Large intestine (tissue), 3 donors: ENCODE measurements around the gene ANKRD44. TPM values are rescaled to one million over a fixed set of nuclear protein-coding genes. Genes with fewer than 3 reads are reported as not detected.
"Not testable (repeated sequence)": the region's sequence is repeated elsewhere in the genome, so short reads cannot be mapped to it uniquely, and the experiment has no call there.

Source experiments
- DNase-seq, 2 donors: peaks; one replicate each; pipeline versions ENCODE4 v3.0.0 to v3.0.0-alpha.2; 2013
- H3K27ac ChIP-seq: one replicate; pipeline ENCODE4 v1.5.1; 2013; ENCODE audit warnings: low read length
- H3K27me3 ChIP-seq: 2 replicates; pipeline ENCODE4 v1.6.1; 2013; ENCODE audit warnings: low read length; ENCODE audit not compliant: control insufficient read depth, insufficient read depth
- H3K36me3 ChIP-seq: 2 replicates; pipeline ENCODE4 v1.6.1; 2013; ENCODE audit warnings: low read length; ENCODE audit not compliant: control insufficient read depth, insufficient read depth
- H3K4me1 ChIP-seq: one replicate; pipeline ENCODE4 v1.6.1; 2013; ENCODE audit warnings: low read length; ENCODE audit not compliant: control insufficient read depth, insufficient read depth
- H3K4me3 ChIP-seq: one replicate; pipeline ENCODE4 v1.5.1; 2013; ENCODE audit warnings: low read length
- H3K9me3 ChIP-seq: one replicate; pipeline ENCODE4 v1.6.1; 2013; ENCODE audit warnings: mild to moderate bottlenecking, low read depth, low read length, moderate library complexity; ENCODE audit not compliant: control insufficient read depth
- WGBS: methylation state at CpG from one replicate; pipeline ENCODE4 v1.1.5; 2013; ENCODE audit warnings: low lambda C conversion rate; ENCODE audit not compliant: insufficient coverage; 5-methylcytosine and 5-hydroxymethylcytosine counted together
- polyA plus RNA-seq: library from polyadenylated mRNA; unstranded; fragments of 120-200 nt; gene quantifications from one replicate; pipeline ENCODE4 v1.2.1, GENCODE V29; 2013

ANKRD44 gene
- polyA plus RNA-seq, 1 donor = 8.4 TPM

GRCh38 chr2:197024206-197024605 is 286.4 kb downstream of the ANKRD44 start:
- Histone ChIP-seq H3K27ac (no peak overlapping the region), H3K9me3 (no peaks in the 10 kb centered on the region), H3K4me3 (no peak overlapping the region), H3K27me3 (no peaks in the 10 kb centered on the region), H3K4me1 (no peaks in the 10 kb centered on the region), H3K36me3 (no peaks in the 10 kb centered on the region)
- peak; percentile 31 to 60 for DNase-seq
- WGBS = no CpG with 5 or more reads among the region's 2 CpGs

- not testable (repeated sequence) for H3K4me3 ChIP-seq, H3K27ac ChIP-seq, H3K9me3 ChIP-seq, H3K4me1 ChIP-seq, DNase-seq, H3K36me3 ChIP-seq, H3K27me3 ChIP-seq
- no CpG with 5 or more reads among the region's 2 CpGs for WGBS
Measured at GRCh38 chr2:197020921-197021320, 289.7 kb downstream of the ANKRD44 start.

GRCh38 chr2:197013098-197013497 is 297.5 kb downstream of the ANKRD44 start:
- 83% methylated on average over 1 of the region's 2 CpGs for WGBS
- H3K9me3 ChIP-seq = peaks cover 3% of the 10 kb centered on the region
- H3K27ac ChIP-seq = no peak overlapping the region
- no peak for DNase-seq
- no peak overlapping the region for H3K4me3 ChIP-seq
- no peaks in the 10 kb centered on the region for H3K4me1 ChIP-seq
- peaks cover 2% of the 10 kb centered on the region for H3K27me3 ChIP-seq
- H3K36me3 ChIP-seq = no peaks in the 10 kb centered on the region

GRCh38 chr2:197011801-197012641 is 298.6 kb downstream of the ANKRD44 start:
- Histone ChIP-seq H3K36me3 (no peaks in the 10 kb centered on the region), H3K4me3 (no peak overlapping the region), H3K27me3 (peaks cover 2% of the 10 kb centered on the region), H3K27ac (no peak overlapping the region), H3K4me1 (no peaks in the 10 kb centered on the region), H3K9me3 (peaks cover 3% of the 10 kb centered on the region)
- WGBS = 0% methylated on average over 2 of the region's 5 CpGs
- peak in 1 of 2 donors; percentile 28 for DNase-seq

GRCh38 chr2:197011021-197011417 is 299.6 kb downstream of the ANKRD44 start:
- no peaks in the 10 kb centered on the region for H3K36me3 ChIP-seq
- H3K27me3 ChIP-seq = peaks cover 2% of the 10 kb centered on the region
- no peak overlapping the region for H3K4me3 ChIP-seq
- no peaks in the 10 kb centered on the region for H3K4me1 ChIP-seq
- DNase-seq = no peak
- H3K27ac ChIP-seq = no peak overlapping the region
- H3K9me3 ChIP-seq = peaks cover 3% of the 10 kb centered on the region
- WGBS = no CpG with 5 or more reads among the region's 2 CpGs

- no peaks in the 10 kb centered on the region for H3K4me1 ChIP-seq
- peaks cover 3% of the 10 kb centered on the region for H3K9me3 ChIP-seq
- no peak overlapping the region for H3K27ac ChIP-seq
- H3K4me3 ChIP-seq = no peak overlapping the region
- DNase-seq = no peak
- H3K27me3 ChIP-seq = peaks cover 2% of the 10 kb centered on the region
- H3K36me3 ChIP-seq = no peaks in the 10 kb centered on the region
- WGBS = no CpG with 5 or more reads among the region's 23 CpGs
Measured at GRCh38 chr2:197010200-197011020, 300.2 kb downstream of the ANKRD44 start.

GRCh38 chr2:197008741-197009341 is 301.7 kb downstream of the ANKRD44 start:
- H3K27me3 ChIP-seq, H3K27ac ChIP-seq, DNase-seq, H3K9me3 ChIP-seq, H3K36me3 ChIP-seq, H3K4me3 ChIP-seq, H3K4me1 ChIP-seq: not testable (repeated sequence)
- WGBS = 93% methylated on average over 3 of the region's 13 CpGs

GRCh38 chr2:197007716-197008628 is 302.6 kb downstream of the ANKRD44 start:
- peaks cover 4% of the 10 kb centered on the region for H3K27me3 ChIP-seq
- H3K27ac ChIP-seq = no peak overlapping the region
- no peak overlapping the region for H3K4me3 ChIP-seq
- H3K36me3 ChIP-seq = no peaks in the 10 kb centered on the region
- H3K9me3 ChIP-seq = peaks cover 3% of the 10 kb centered on the region
- no peak for DNase-seq
- no CpG with 5 or more reads among the region's 4 CpGs for WGBS
- no peaks in the 10 kb centered on the region for H3K4me1 ChIP-seq

GRCh38 chr2:197001921-197002320 is 308.7 kb downstream of the ANKRD44 start:
- Histone ChIP-seq H3K9me3 (no peaks in the 10 kb centered on the region), H3K36me3 (no peaks in the 10 kb centered on the region), H3K27ac (no peak overlapping the region), H3K27me3 (peaks cover 2% of the 10 kb centered on the region), H3K4me1 (no peaks in the 10 kb centered on the region), H3K4me3 (no peak overlapping the region)
- 100% methylated on average over 1 of the region's 1 CpG for WGBS
- DNase-seq = no peak
